Karpas-422 (cell line): ENCODE measurements around the gene NCR1. TPM values are rescaled to one million over a fixed set of nuclear protein-coding genes. Genes with fewer than 3 reads are reported as not detected.
A peak's percentile ranks its signal among the peaks of the same experiment; 100 is the strongest.
"Not testable (repeated sequence)": the region's sequence is repeated elsewhere in the genome, so short reads cannot be mapped to it uniquely, and the experiment has no call there.

Source experiments
- DNase-seq: peaks from one replicate; pipeline ENCODE4 v3.0.0-alpha.2; 2015
- H2AFZ ChIP-seq: fragments of 200-600 bp; sonication (generic); 2 replicates; pipeline ENCODE4 v1.6.1; 2014; ENCODE audit warnings: antibody characterized with exemption, low read length, mixed read lengths
- H3K27ac ChIP-seq: fragments of 200-600 bp; sonication (generic); 2 replicates; pipeline ENCODE4 v1.5.1; 2014; ENCODE audit warnings: mild to moderate bottlenecking, low read length, moderate library complexity
- H3K27me3 ChIP-seq: fragments of 200-600 bp; sonication (generic); 2 replicates; pipeline ENCODE4 v1.6.1; 2014; ENCODE audit warnings: low read length, mixed read lengths
- H3K36me3 ChIP-seq: fragments of 200-600 bp; sonication (generic); 2 replicates; pipeline ENCODE4 v1.6.1; 2014; ENCODE audit warnings: low read length, mixed read lengths; ENCODE audit not compliant: insufficient read depth
- H3K4me1 ChIP-seq: fragments of 200-600 bp; sonication (generic); 2 replicates; pipeline ENCODE4 v1.6.1; 2014; ENCODE audit warnings: mild to moderate bottlenecking, low read length, mixed read lengths
- H3K4me2 ChIP-seq: fragments of 200-600 bp; sonication (generic); 2 replicates; pipeline ENCODE4 v1.6.1; 2014; ENCODE audit warnings: low read length, low read depth, mild to moderate bottlenecking; ENCODE audit not compliant: poor library complexity, severe bottlenecking
- H3K4me3 ChIP-seq: fragments of 200-600 bp; sonication (generic); 2 replicates; pipeline ENCODE4 v1.5.1; 2014; ENCODE audit warnings: mild to moderate bottlenecking, antibody characterized with exemption, low read length, mixed read lengths
- H3K79me2 ChIP-seq: fragments of 200-600 bp; sonication (generic); 2 replicates; pipeline ENCODE4 v1.6.1; 2014; ENCODE audit warnings: mild to moderate bottlenecking, low read length, mixed read lengths
- H3K9ac ChIP-seq: fragments of 200-600 bp; sonication (generic); 2 replicates; pipeline ENCODE4 v1.6.0; 2014; ENCODE audit warnings: low read length
- H3K9me2 ChIP-seq: fragments of 200-600 bp; sonication (generic), shearing (Covaris generic); replicated peaks from 2 replicates; pipeline ENCODE4 v1.6.0; 2014; ENCODE audit warnings: mild to moderate bottlenecking, low read length, moderate library complexity; ENCODE audit not compliant: insufficient read depth
- H3K9me3 ChIP-seq: fragments of 300-700, 200-600 bp; sonication (generic); 2 replicates; pipeline ENCODE4 v1.6.1; 2014; ENCODE audit warnings: low read length, mixed read lengths
- H4K20me1 ChIP-seq: fragments of 200-600 bp; sonication (generic); 2 replicates; pipeline ENCODE4 v1.6.1; 2014; ENCODE audit warnings: mild to moderate bottlenecking, antibody characterized with exemption, low read length, low read depth; ENCODE audit not compliant: insufficient read depth
- total RNA-seq: library from RNA; depleted of rRNA; stranded (reverse); fragments of >200 nt; shearing (Covaris generic); gene quantifications from 2 replicates; pipeline ENCODE4 v1.2.3, GENCODE V29; 2014; ENCODE audit warnings: low replicate concordance

Gene NCR1
- total RNA-seq, 1 experiment from 2014 or later, result not detected

- H3K27ac ChIP-seq, result no peak overlapping the region
- H3K4me3 ChIP-seq, result no peak overlapping the region
- no peak for DNase-seq
- no peak overlapping the region for H2AFZ ChIP-seq
- H3K4me2 ChIP-seq, result no peak overlapping the region
- no peaks in the 10 kb centered on the region for H3K27me3 ChIP-seq
- no peaks in the 10 kb centered on the region for H3K36me3 ChIP-seq
- no peaks in the 10 kb centered on the region for H4K20me1 ChIP-seq
- H3K9me2 ChIP-seq, result no peaks in the 10 kb centered on the region
- H3K79me2 ChIP-seq, result no peaks in the 10 kb centered on the region
- no peaks in the 10 kb centered on the region for H3K4me1 ChIP-seq
- no peaks in the 10 kb centered on the region for H3K9me3 ChIP-seq
- no peak overlapping the region for H3K9ac ChIP-seq
Measured at GRCh38 chr19:54881884-54882283, 24.1 kb upstream of the NCR1 start.

- no peaks in the 10 kb centered on the region for H3K9me2 ChIP-seq
- peak; percentile 50 for DNase-seq
- H3K9ac ChIP-seq, result no peak overlapping the region
- no peaks in the 10 kb centered on the region for H3K79me2 ChIP-seq
- H3K4me3 ChIP-seq, result no peak overlapping the region
- no peak overlapping the region for H3K4me2 ChIP-seq
- no peak overlapping the region for H2AFZ ChIP-seq
- H3K36me3 ChIP-seq, result no peaks in the 10 kb centered on the region
- no peaks in the 10 kb centered on the region for H3K4me1 ChIP-seq
- no peak overlapping the region for H3K27ac ChIP-seq
- no peaks in the 10 kb centered on the region for H3K9me3 ChIP-seq
- H4K20me1 ChIP-seq, result no peaks in the 10 kb centered on the region
- no peaks in the 10 kb centered on the region for H3K27me3 ChIP-seq
Measured at GRCh38 chr19:54882758-54883157, 23.2 kb upstream of the NCR1 start.

DNA sequence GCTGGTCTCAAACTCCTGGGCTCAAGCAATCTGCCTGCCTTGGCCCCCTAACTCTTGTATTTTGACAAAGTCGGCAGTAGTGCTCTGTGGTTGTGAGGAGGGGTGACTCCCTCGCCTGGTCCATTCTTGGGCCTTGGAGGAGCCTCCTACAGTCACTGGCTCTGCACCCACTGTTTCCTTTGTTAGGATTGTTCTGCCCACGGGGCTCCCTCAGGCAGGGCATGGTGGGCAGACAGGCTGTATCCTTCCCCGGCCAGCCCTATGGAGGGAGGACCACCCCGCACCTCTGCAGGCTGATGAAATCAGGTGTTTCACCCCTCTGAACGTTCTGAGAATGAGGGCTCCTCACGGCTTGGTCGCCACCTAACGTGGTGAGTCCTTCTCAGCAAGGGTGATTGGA lies 22.7 kb upstream of the NCR1 start:
- H3K9me2 ChIP-seq, result no peaks in the 10 kb centered on the region
- H3K9me3 ChIP-seq, result no peaks in the 10 kb centered on the region
- H3K27me3 ChIP-seq, result no peaks in the 10 kb centered on the region
- peak; percentile 26 for DNase-seq
- no peak overlapping the region for H2AFZ ChIP-seq
- no peaks in the 10 kb centered on the region for H4K20me1 ChIP-seq
- no peaks in the 10 kb centered on the region for H3K79me2 ChIP-seq
- no peaks in the 10 kb centered on the region for H3K4me1 ChIP-seq
- H3K4me3 ChIP-seq, result no peak overlapping the region
- H3K4me2 ChIP-seq, result no peak overlapping the region
- H3K36me3 ChIP-seq, result no peaks in the 10 kb centered on the region
- H3K27ac ChIP-seq, result no peak overlapping the region
- H3K9ac ChIP-seq, result no peak overlapping the region

DNA sequence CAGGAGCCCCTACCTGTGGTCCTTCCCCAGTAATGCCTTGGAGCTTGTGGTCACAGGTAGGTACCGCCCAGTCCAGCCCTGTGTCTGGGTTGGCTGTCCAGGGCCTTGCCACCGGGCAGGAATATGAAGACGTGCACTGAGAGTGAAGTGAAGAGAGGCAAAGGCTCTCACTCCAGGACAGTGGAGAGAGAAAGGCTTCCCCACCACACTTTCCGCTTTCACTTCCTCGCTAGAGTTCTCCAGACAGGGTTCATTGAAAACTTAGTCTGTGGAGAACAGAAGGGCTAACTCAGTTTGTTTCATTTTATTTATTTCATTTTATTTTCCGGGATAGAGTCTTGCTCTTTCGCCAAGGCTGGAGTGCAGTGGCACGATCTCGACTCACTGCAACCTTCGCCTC lies 17.7 kb upstream of the NCR1 start:
- no peaks in the 10 kb centered on the region for H4K20me1 ChIP-seq
- H3K9me2 ChIP-seq, result no peaks in the 10 kb centered on the region
- H3K9me3 ChIP-seq, result no peaks in the 10 kb centered on the region
- H3K36me3 ChIP-seq, result no peaks in the 10 kb centered on the region
- no peaks in the 10 kb centered on the region for H3K4me1 ChIP-seq
- no peak overlapping the region for H3K27ac ChIP-seq
- no peaks in the 10 kb centered on the region for H3K79me2 ChIP-seq
- no peaks in the 10 kb centered on the region for H3K27me3 ChIP-seq
- no peak overlapping the region for H2AFZ ChIP-seq
- no peak overlapping the region for H3K9ac ChIP-seq
- DNase-seq, result peak; percentile 40
- no peak overlapping the region for H3K4me3 ChIP-seq
- no peak overlapping the region for H3K4me2 ChIP-seq

DNA sequence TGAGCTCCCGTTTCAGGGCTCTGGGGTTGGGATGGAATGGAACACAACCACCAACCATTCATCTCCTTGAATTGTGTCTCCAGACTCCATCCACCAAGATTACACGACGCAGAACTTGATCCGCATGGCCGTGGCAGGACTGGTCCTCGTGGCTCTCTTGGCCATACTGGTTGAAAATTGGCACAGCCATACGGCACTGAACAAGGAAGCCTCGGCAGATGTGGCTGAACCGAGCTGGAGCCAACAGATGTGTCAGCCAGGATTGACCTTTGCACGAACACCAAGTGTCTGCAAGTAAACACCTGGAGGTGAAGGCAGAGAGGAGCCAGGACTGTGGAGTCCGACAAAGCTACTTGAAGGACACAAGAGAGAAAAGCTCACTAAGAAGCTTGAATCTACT lies 16.4 kb upstream of the NCR1 start:
- H3K36me3 ChIP-seq, result no peaks in the 10 kb centered on the region
- no peaks in the 10 kb centered on the region for H3K4me1 ChIP-seq
- no peak overlapping the region for H3K4me3 ChIP-seq
- H3K4me2 ChIP-seq, result no peak overlapping the region
- no peak overlapping the region for H3K27ac ChIP-seq
- H3K9ac ChIP-seq, result no peak overlapping the region
- no peak for DNase-seq
- H3K9me2 ChIP-seq, result no peaks in the 10 kb centered on the region
- no peaks in the 10 kb centered on the region for H4K20me1 ChIP-seq
- H2AFZ ChIP-seq, result no peak overlapping the region
- H3K27me3 ChIP-seq, result no peaks in the 10 kb centered on the region
- H3K79me2 ChIP-seq, result no peaks in the 10 kb centered on the region
- H3K9me3 ChIP-seq, result no peaks in the 10 kb centered on the region

DNA sequence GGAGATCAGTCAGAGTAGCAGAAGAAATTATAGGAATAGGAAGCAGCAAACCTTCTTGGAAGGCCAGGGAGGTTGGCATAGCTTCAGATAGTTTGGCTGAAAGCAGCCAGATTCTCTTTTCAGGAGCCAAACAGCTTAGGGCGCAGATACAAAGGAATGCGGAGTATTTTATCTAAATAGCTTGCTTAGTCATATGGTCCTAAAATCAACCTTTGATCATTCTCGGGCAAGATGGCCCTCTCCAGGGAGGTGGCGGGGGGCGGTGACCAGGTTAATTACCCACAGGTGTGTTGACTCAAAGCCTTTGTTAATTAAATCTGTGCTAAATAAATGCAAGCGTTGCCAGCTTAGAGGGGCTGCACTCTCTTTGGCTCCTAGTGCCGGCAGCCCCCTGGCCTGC lies 12.5 kb upstream of the NCR1 start:
- Histone ChIP-seq H3K79me2 (no peaks in the 10 kb centered on the region), H3K9ac (no peak overlapping the region), H3K4me2 (no peak overlapping the region), H2AFZ (no peak overlapping the region), H3K27me3 (no peaks in the 10 kb centered on the region), H4K20me1 (no peaks in the 10 kb centered on the region), H3K9me2 (no peaks in the 10 kb centered on the region), H3K4me1 (no peaks in the 10 kb centered on the region), H3K4me3 (no peak overlapping the region), H3K27ac (no peak overlapping the region), H3K9me3 (no peaks in the 10 kb centered on the region), H3K36me3 (no peaks in the 10 kb centered on the region)
- no peak for DNase-seq

DNA sequence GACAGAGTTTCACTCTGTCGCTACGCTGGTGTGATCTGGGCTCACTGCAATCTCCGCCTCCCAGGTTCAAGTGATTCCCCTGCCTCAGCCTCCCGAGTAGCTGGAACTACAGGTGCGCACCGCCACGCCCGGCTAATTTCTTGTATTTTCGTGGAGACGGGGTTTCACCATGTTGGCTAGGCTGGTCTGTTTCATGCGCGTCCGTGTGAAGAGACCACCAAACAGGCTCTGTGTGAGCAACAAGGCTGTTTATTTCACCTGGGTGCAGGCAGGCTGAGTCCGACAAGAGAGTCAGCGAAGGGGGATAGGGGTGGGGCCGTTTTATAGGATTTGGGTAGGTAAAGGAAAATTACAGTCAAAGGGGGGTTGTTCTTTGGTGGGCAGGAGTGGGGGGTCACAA lies 11.8 kb upstream of the NCR1 start:
- H3K79me2 ChIP-seq, H3K4me1 ChIP-seq, H2AFZ ChIP-seq, H3K27me3 ChIP-seq, H3K36me3 ChIP-seq, H3K27ac ChIP-seq, H3K4me3 ChIP-seq, DNase-seq, H3K4me2 ChIP-seq, H3K9ac ChIP-seq, H3K9me3 ChIP-seq, H3K9me2 ChIP-seq, H4K20me1 ChIP-seq: not testable (repeated sequence)

DNA sequence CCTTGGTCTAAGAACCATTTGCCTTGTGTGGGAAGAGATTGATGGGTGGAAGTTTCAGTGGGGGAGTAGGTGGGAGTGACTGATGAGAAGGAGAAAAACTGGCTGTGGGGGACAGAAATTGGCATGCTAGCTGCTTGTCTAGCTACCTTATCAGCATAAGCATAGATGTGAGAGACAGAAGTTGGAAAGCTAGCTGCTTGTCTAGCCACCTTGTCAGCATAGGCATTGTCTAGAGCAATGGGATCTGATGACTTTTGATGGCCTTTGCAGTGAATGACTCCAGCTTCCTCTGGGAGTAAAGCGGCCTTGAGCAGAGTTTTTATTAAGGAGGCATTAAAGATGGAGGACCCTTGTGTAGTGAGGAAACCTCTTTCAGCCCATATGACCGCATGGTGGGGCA lies 9.9 kb upstream of the NCR1 start:
- H3K36me3 ChIP-seq, result no peaks in the 10 kb centered on the region
- H4K20me1 ChIP-seq, result no peaks in the 10 kb centered on the region

GRCh38 chr19:54898685-54899084 lies 7.3 kb upstream of the NCR1 start:
- H3K27me3 ChIP-seq, H3K79me2 ChIP-seq, H4K20me1 ChIP-seq, H3K9ac ChIP-seq, H3K9me2 ChIP-seq, DNase-seq, H3K4me3 ChIP-seq, H3K36me3 ChIP-seq, H3K27ac ChIP-seq, H3K9me3 ChIP-seq, H3K4me1 ChIP-seq, H3K4me2 ChIP-seq, H2AFZ ChIP-seq: not testable (repeated sequence)

More for the DNA sequence above, 9.9 kb upstream of the NCR1 start:
- H3K27ac ChIP-seq, result no peak overlapping the region
- no peak for DNase-seq
- no peak overlapping the region for H3K4me3 ChIP-seq
- H3K27me3 ChIP-seq, result no peaks in the 10 kb centered on the region
- H3K4me1 ChIP-seq, result no peaks in the 10 kb centered on the region
- no peaks in the 10 kb centered on the region for H3K9me3 ChIP-seq
- no peaks in the 10 kb centered on the region for H3K9me2 ChIP-seq
- no peak overlapping the region for H3K9ac ChIP-seq
- H2AFZ ChIP-seq, result no peak overlapping the region
- no peaks in the 10 kb centered on the region for H3K79me2 ChIP-seq
- no peak overlapping the region for H3K4me2 ChIP-seq
